ENCODE data around the gene PAN3.

PAN3 gene

DNA sequence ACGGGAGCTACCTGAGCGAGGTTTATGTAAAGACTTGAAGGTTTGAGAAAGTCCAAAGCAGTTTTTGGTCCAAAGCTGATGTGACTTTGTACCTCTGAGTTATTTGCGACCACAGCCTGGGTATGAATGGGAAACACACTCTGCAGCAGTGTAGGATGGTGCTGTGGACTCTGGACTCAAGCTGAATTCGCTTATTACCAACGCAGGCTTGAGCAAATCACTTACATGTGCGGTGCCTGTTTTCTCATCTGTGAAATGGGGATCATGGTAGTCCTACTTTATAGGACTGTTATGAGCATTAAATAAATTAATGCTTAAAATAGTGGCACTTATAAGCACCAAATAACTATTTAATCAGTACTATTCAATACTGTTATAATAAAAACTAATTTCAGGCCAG lies 176.5 kb downstream of the PAN3 start:
- no peak for DNase-seq

DNA sequence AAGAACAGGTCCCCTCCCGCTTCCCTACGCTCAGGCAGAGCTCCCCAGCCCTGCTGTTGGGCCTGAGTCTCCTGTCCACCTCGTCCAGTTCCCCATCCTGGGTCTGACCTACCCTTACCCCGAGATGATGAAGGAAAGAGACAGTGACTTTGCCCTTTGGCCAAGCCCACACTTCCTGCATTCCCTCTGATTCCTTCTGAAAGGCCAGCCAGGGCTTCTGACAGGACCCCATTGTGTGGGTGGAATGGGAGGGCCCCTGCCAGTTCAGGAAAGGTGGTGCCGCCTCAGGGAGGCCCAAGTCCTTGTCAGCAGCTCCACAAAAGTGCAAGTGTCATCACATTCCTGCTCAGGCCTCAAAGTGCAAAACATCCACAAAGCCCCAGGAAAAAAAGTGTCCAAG lies 177.8 kb downstream of the PAN3 start:
- no peak for DNase-seq

DNA sequence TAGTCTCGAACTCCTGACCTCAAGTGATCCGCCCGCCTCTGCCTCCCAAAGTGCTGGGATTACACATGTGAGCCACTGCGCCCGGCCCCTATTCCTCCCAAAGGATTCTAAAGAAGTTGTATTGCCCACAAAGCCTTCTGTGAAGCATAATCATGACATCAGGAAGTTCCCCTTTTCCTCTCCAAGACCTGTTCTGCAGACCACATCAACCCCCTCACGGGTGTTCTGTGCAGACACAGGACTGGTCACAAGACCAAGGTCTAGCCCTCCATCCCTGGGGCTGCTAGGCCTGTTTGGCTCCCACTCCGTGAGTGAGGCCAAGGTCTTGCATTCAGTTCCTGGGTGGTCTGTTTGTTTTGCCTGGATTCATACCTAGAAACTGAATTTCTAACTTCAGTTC lies 178.5 kb downstream of the PAN3 start:
- DNase-seq = no peak

DNA sequence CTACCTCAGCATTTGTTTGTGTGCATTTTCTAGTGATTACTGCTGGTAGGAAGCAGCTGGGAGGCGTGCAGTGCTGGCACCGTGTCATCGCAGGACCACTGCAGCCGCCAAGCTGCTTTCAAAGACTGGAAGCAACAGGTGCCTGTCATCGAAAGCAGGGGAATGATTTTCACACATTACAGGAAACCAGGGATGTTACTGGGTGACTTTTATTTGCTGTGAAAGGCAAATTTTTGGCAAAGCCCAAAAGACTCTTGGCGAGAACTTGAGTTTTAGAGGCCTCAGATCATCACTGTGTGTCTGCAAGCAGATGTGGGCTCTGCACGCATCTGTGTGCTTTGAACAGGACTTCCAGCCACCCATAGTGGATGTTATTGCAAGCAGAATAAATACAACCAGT lies 180.2 kb downstream of the PAN3 start:
- DNase-seq = no peak

DNA sequence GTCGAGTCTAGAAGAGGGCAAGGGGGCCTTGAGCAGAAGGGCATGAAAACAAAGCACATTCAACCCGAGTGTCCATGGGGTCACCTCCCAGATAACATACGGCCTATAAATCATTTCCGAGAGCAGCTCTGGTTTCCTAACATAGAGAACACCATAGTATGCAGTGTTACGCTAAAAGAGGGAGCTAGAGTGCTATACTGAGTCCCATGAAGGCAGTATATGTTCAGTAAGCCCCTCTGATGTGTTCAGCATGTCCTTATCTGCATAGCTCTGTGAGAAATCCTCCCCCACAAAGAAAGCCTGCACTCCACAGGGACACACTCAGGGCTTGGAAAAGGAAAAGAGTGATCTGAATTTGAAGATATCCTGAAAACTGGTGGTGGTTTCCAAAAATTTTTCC lies 181.2 kb downstream of the PAN3 start:
- DNase-seq = no peak

DNA sequence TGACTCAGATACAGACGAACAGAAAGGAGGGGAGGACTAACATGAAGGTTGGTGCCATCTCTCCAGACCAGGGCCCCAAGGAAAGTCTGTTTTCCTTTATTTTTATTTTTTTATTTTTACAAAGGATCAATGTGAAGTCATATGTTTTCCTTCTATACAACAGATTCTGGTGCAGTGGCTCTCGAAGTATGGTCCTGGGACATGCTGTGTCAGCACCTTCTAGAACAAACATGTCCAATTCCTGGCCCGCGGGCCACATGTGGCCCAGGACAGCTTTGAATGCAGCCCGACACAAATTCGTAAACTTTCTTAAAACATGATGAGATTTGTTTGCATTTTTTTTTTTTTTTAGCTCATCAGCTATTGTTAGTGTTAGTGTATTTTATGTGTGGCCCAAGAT lies 181.9 kb downstream of the PAN3 start:
- DNase-seq = no peak

DNA sequence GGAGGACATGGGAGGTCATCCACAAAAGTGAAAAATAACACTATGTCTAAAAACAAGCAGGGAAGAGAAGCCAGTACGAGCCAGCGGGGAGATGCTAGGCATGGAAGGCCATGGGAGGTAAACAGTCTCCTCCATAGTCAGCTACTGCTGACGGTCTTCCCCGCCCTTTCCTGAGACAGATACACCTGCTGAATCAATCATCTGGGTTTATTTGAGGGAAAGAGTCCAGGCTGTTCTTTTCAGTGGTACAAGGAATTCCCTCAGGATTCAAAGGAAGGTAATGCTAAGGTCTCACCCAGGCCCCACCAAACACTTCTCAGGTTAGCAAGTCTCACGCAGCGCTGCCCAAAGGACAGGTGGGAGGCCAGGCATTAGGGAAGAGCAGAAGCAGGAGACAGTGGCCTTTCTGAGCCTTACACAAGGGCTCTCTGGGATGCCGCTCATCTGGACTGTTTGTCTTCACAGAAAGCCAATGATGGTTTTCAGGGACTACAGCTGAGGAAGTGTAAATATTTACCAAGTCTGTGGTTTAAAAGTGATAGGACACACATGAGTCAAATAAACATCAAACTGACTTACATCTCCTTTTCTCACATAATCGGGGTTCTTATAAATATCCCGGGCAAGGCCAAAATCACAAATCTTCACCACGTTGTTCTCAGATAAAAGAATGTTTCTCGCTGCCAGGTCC lies 182.7 kb downstream of the PAN3 start:
- no peak for DNase-seq

DNA sequence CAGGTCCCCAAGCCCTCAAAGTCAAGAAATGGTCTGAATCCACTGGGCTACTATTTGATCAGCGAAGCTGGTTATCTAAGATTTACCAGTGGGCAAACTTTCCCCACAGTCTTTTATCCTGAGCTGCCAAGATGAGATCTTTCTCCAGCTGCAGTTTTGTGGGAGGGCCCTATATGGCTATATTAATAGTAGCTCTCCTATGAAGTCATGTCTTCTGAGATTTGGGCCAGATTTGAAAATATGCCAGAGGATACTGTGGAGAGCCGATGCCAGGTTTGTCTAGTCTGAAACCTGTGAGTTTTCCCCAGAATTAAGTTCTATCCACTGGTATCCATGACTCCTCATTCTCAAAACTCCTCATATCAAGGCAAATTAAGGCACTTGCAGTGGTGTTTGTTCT lies 183.4 kb downstream of the PAN3 start:
- DNase-seq = no peak

DNA sequence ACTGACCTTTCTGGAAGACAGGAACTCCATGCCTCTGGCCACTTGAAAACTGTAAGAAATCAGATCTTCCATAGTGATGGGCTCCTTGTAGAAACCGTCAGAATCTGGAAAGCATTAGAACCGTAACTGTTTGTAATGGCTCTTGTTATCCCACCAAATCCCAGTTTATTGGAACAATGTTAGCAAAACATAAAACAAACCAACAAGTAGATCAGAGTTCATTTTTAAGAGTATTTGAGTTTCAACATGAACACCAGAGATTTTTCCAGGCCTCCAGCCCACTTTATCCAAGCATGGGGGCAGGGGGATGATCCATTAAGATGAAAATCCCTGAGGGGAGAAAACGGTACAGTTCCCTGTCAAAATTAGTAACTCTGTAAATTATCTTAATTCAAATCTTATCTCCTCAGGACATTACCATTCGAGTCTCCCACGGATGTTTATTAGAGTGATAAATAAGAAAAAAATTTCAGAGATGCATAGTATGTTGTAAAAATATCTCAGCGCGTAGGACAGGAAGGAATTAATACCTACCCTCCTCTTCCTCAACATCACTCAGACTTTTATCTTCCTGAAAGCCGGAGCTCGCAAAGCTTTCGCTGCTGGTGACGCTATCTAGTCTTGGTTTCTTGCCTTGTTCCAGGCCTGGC lies 184.0 kb downstream of the PAN3 start:
- DNase-seq = no peak

DNA sequence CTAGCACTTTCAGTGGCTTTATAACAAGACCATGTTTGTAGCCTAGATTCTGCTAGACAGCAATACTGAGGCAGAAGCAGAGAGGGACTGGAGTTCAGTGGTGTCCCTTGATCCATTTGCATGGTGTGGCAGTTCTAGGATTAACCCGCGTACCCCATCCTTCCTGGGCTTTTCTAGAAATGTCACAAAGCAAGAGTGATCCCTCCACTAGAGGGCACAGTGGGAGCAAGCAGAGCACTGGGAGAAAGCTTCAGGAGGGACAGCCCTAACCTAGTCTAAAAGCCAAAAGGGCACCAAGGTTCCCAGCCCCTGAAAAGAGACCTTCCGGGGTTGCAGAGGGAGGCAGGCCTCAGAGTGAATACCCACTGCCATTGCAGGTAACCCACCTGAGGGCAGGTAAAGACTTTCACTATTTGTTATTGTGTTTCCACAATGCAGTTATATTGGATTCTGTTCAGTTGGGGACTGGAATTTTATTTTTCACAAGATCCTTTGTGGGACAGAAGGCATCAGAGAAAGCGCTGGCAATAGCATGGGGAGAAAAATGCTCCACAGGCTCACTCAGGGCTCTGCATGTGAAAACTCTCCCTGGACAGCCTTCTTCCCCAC lies 185.9 kb downstream of the PAN3 start:
- DNase-seq = peak; percentile 55

DNA sequence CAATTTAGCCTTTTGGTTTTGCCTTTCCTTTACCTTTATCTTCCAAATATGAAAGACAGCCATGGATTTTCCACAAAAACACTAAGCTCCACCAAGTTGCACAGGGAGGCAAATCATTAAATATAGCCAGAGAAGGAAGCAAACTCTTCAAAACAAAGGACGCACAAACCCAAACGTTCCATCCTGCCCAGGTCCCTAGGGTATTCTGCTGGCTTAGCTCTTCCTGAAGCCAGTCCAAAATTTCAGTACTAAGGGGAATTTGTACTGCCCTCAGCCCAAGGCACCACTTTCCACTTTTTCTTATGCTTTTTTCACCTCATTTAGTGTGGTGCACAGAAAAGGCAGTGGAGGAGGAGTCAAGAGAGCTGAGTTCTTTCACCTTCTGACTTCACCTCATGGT lies 186.7 kb downstream of the PAN3 start:
- DNase-seq = no peak

DNA sequence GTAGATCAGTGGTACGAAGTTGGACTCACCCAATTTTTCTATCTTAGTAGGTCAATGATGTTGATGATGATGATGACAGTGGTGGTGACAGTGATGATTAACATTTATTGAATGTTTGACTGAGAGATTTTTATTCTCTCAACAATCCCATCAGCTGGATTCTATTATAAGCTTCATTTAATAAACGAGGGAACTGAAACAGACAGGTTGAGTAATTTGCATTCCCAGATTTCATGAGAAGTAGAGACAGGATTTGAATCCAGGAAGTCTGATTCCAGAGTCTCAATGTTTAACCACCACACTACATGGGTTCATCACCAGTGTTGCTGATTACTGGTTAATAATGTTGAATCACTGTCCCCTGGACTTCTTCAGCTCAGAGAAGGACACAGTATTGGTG lies 187.7 kb downstream of the PAN3 start:
- DNase-seq = no peak

DNA sequence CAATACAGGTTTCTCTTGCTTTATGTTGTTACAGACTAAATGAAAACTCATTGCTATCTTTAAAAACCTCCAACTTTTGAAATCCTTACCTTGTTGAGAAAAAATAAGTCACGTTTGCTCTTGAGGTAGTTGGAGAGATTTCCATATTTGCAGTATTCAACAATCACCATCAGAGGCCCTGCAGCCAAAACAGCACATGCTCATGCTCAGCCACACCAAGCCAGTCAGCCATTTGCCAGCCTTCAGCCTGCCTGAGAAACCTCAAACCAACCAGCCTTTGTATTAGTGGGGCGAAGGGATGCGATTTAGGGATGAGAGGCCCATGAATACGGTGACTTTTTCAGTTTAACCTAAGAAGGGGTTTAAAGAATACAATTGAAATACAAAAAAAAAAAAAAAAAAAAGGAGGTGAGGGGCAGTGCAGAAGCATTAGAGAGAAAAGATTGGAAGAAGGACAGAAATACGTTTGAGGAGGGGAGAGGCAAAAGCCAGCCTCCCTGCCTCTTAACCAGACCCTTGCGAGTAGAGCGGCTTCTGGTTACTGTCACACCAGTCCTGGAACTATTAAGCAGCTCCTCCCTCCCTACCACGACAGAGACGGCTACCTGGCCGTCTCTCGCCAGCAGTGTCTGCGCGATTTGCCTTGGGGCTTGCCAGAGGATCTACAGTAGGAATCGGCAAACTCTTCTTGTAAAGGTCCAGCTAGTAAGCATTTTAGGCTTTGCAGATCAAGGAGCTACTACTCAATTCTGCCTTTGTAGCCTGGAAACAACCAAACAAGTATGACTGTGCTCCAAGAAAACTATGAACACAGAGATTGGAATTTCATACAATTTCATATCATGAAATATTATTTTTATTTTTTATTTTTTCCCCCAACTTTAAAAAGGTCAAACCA lies 189.3 kb downstream of the PAN3 start:
- DNase-seq = no peak

DNA sequence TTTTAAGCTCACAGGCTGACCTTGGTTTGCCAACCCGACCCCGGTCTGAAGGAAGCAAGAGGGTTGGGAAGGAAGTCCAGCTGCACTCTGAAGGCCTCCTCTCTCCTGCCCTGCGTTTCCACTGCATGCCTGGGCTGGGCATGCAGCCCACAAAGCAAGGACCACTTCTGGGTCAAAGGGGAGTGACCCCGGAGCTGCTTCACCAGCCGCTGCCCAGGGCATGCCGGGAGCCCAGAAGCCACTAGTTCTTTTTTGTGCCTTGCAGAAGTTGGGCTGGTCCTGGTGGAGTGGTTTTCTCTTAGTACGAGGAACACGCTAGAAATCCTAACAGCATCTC lies 189.9 kb downstream of the PAN3 start:
- no peak for DNase-seq

DNA sequence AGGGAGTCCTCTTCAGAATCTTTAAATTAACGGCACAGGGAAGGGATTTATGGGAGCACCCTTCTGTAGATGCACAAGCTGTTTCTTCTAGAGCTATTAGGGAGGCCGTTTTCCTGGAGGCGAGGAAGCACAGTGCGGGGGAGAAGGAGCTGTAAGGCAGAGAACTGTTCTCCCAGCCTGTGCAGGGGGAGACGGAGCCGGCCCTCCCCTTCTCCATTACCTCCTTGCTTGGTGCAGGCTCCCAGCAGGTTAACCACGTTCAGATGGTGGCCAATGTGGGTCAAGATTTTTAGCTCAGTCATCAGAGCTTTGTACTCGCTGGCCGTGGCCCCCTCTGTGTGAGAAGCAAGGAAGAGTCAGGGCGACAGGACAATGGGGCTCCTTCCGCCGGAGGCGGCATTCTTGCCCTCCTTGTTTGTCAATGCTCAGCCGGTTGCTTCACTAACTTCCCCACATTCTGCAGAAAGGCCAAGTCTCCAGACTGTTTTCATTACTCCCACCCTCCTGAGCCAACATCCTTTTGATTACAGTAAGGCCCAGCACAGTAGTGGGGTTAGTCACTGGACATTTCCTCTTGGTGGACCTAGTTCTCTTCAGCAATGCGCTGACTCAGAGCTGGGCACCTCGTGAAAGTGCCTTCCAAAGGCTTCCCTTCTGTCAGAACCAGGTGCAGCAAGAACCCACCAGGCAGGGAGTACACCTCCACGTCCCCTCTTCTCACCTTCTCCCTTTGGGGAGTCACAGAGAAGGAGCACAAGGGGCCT lies 191.2 kb downstream of the PAN3 start:
- DNase-seq = no peak

DNA sequence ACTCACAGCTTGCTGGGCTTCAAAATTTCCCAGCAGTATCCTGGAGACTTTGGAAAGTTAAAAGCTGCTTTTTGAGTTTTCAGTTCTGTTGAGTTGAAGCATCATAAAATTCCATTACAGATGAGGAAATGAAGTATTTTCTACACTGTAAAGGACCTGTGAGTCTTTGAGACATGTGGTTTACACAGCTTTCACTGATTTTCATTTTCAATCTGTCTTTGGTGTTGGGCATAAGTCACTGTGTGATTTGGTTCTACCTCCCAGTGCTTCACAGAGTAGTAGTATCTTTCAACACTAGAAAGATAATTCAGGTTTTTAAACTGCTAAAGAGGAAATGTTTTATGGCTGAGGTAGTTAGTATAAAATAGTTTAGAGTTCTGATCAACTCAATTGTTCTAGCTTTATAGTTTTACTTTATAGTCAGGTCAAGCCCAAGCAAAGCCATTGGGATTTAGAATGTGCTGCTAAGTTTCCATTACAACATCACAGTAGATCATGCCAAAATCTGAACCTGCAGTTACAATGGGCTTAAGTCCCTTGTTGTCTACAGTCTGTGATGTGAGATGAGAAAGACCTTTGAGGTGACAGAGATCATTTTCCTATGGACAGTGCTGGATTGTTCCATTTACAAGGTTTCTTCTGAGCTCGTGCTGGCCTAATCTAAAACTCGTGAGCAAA lies 195.0 kb downstream of the PAN3 start:
- no peak for DNase-seq

DNA sequence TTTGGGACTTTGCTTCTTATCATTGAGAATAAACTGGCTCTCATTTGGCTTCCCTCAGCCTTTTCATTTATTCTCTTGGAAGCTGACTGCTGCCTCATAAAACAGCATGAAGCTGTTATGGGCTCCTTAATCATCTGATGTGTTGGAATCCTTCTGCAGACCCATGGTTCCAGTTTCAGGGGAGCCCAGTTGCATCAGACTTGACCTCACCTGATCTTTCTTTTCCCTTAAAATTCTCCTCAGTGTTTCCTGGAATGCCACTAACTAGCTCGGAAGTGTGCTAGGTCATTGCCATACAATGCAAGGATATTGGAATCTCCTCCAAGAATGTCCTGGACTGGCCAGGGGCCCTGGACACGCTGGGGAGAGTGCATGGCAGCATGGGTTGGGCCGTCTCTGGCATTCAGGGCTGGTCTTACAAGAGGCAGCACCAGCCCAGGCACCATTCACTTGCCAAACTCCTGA lies 197.9 kb downstream of the PAN3 start:
- no peak for DNase-seq

DNA sequence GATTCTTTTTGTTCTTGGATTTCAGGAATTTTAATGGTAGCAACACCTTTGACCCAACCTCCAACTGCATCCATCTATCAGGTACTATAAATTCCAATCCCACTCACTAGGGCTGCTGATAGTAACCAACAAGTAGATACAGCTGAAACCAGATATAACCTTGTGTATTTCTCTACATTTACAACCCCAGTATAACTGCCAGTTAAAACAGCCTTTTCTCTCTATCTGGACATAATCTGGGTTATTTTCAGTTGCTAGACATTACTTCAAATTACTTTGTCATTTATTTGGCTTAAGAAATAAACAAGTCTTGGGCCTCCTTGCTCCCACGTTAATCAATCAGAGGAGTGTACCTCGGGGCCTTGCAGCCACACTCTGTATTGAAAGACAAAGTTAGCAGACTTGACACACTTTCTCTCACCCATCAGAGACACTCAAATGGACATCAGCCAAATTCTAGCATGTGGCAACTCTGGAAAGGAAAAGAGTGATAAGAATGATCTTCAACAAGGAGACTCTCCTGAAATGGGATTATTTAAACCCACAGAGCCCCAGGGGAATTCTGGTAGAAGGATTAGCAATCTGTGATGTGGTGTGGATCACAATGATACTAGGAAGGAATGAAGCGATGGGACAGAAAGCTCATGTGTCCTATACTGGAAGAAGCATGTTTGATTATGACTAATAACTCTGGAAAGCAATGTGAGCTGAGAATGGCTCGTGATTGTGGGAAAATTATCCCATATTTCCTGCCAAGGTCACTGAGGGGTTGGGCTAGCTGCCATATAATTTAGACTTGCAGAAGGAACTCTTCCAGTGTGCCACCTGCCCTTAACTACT lies 199.0 kb downstream of the PAN3 start:
- no peak for DNase-seq

DNA sequence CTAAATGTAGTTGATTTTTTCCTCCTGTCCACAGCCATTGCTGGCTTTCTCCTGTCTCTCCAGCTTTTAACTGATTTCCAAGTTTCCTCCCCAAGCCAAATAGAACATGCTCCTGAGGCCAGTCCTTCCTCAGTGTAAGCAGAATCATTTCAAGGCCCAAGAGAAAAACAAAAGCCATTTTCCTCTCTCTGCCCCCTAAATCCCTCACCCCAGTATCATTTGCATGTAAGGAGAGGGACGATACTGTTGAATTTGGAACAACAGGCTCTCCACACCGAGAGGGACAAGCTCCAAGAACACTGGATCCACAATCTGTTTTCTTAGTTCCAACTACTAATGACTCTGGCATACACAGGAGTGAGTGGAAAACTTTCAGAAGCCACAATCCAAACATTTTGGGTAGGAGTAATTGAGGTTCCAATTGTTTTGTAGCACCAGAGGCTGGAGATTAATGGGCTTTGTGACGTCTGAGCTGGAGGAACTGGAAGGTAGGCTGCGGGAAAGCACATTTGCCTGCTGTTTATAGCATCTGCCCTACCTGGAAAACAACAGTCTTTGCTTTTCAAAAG lies 199.7 kb downstream of the PAN3 start:
- DNase-seq = no peak

DNA sequence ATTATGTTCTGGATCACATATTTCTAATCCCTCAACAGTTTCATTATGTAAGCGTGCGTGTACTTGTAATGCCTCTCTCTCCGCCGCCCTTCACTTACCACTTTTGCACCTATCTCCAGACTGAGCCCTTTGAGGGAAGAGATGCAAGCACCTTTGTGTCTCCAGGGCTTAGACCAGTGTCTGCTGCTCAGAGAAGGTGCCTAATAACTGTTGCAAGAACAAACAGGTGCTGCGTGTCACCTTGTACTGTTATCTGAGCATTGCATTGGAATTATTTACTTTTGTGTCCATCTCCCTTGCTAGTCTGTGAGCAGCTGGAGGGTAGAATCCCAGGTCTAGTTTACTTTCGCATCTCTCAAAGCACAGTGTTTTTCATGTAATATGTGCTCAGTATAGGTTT lies 200.4 kb downstream of the PAN3 start:
- DNase-seq = no peak

DNA sequence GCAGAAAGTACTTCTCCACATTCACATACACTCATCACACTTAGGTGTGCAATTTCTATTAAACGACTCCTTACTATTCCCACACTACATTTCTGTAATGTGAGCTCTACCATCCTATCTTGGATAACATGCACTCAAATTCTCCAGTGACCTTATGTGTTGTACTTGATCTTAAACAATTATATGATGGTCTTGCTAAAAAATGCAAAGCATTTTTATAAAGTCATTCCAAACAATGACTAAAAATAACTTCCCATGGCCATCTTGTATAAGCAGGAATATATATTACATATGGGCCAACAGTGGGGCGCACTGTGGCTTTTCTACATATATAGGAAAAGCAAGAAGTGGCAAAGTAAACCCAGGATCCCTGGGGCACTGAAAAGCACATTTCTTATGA lies 201.1 kb downstream of the PAN3 start:
- DNase-seq = no peak
